LoVo (cell line): ENCODE data around the gene CYP4A22.
A peak's percentile ranks its signal among the peaks of the same experiment; 100 is the strongest.
"Not testable (repeated sequence)": the region's sequence is repeated elsewhere in the genome, so short reads cannot be mapped to it uniquely, and the experiment has no call there.

Experiments
- DNase-seq: peaks from one replicate; pipeline ENCODE4 v3.0.0-alpha.2; 2016; ENCODE audit warnings: low spot score

Gene CYP4A22, protein sequence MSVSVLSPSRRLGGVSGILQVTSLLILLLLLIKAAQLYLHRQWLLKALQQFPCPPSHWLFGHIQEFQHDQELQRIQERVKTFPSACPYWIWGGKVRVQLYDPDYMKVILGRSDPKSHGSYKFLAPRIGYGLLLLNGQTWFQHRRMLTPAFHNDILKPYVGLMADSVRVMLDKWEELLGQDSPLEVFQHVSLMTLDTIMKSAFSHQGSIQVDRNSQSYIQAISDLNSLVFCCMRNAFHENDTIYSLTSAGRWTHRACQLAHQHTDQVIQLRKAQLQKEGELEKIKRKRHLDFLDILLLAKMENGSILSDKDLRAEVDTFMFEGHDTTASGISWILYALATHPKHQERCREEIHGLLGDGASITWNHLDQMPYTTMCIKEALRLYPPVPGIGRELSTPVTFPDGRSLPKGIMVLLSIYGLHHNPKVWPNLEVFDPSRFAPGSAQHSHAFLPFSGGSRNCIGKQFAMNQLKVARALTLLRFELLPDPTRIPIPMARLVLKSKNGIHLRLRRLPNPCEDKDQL

DNA sequence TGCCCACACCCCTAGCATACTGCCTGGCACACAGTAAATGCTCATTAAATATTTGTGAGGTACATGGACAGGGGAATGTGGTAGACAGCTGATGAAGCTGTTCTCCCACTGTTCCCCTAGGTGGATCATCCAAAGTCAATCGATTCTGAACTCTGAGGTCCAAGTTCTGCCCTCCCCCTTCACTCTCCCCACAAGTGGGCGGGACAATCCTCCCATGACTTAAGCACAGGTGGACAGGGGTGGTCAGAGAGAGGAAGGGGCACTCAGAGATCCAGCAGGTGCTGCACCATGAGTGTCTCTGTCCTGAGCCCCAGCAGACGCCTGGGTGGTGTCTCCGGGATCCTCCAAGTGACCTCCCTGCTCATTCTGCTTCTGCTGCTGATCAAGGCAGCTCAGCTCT lies at the start of gene CYP4A22:
CYP4A22 (plus strand) TSS at position 244 of the 400 bp plus-strand sequence; CDS start at position 289, 45 bp downstream.
- DNase-seq, result no peak

DNA sequence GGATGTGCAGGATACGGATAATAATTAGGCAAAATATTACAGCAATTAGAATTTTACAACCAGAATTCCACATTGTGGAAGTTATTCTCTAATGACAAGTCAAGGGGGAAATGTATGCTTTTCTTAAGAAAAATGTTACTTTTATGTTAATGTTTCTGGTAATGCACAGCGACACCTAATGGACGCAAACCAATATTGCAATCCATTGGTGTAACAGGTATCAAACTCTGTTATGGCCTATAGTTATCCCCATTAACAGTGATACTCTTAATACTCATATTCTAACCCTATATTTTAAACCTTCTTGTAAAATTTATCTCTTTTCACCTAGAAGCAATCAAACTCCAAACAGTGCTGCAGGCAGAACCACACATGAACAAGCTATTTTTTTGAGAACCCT lies 47.9 kb upstream of the CYP4A22 start:
- peak; percentile 40 for DNase-seq

DNA sequence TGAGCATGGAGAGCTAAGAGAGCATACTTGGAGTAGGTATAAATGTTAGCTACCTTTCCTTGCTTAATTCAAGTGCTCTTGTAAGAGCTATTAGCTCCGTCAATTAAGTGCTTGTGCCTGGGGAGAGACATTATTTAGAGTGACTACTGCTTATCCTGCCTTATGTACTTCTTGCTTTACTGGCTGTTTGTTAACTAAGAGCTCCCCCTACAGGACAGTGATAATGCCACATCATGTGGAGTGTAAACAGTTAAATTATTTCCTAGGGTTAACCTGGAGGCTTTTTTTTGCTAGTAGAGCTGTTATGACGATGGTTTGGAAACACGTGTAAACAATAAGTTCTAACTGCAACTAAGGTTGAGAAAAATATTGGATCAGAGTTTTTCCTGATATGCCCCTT lies 45.8 kb upstream of the CYP4A22 start:
- not testable (repeated sequence) for DNase-seq

DNA sequence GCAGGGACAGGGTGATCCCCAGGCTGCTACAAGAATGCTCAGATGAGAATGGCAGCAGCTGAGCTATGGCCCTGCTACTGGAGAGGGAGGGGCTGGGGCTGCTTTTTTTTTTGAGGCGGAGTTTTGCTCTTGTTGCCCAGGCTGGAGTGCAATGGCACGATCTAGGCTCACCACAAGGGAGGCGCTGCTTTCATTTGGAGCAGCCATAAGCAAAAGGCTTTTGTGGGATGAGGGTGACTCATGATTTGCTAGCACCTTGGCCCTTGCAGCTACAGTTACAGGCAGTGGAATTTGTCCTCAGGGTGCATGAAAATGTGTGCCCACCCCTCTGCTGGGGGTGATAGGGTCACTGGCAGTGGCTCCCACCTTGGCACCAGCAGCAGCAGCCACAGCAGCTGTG lies 32.4 kb upstream of the CYP4A22 start:
- DNase-seq, result no peak

DNA sequence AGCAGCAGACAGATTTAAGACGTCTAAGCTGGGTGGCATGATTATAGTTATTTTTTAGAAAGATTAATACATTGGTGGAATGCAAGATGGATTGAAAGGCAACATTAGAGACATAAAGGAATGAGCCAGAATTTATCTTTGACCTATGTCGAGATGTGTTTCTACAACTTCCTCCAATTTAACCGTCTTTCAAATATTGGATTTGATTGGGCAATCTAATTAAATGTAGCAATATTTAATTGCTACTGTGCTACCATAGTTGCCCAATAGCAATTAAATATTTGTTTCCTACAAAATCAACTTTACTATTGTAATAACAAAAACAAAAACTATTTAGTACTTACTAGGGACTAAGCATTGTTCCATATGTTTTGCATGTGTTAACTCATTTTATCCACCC lies 30.4 kb upstream of the CYP4A22 start:
- no peak for DNase-seq

DNA sequence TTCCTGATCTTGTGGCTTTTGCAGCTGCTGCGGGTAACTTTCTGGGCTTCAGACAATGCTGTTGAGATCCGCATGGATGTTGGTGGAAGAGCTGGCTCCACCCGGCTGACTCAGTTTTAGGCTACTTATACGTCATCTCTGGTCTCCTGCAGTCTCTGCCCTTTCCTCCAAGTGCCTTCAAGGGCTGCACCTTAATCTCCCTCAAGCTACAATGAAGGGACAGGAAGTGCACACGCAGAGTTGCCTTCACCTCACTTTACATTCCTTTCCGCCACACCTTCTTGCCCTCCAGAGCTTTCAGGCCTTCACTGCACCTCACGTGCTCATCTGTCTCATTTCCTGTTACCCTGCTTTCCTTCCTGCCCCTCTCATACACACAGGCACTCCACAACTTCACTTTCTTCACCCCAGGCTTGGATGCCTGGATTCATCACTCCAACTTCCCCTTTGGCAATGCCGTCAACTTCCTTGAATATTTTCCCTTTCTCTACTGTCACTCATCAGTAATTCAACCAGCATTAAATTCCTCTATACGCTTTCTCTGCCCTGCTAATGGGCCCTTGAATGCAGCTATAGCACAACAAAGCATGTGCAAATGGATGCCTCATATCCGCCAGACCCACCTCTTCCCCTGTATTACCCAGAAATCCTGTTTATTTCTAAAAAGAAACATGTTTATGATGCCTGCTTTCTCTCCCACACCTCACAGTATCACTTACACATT lies 29.2 kb upstream of the CYP4A22 start:
- DNase-seq, result peak; percentile 48

DNA sequence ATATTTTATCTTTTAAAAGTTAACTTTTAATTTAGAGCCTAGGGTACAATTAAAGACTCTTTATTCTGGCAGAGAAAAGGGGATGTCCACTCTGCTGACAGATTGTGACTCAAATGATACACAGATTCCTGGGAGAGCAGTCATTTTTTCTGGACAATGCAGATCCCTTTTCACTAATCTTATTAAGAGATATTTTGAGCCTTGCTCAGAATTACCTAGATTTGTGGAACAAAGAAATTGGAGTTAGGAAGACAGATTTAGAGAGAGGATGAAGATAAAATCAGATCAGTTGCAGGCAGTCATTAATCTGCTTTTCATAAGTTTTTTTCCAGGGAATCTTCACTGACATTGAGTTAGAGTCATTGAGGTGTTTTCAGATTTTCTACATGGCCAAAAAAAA lies 27.8 kb upstream of the CYP4A22 start:
- DNase-seq, result not testable (repeated sequence)

DNA sequence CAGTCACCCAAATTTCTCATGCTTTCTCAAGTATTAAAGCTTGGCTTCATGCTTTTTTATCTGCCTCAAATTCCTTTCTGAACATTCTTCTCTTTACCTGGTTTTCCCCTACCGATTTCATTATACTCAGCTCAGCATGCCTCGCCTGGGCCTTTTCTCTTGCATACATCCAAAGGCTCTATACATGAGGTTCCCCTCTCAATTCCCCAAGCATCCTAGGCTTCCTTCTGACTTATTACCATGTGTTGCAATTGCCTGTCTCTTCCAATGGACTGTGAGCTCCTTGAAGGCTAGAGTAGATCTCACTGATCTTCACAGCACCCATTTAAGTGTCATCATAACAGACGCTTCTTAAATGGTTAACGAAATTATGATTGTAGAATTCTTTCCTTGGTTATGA lies 24.1 kb upstream of the CYP4A22 start:
- DNase-seq, result no peak

DNA sequence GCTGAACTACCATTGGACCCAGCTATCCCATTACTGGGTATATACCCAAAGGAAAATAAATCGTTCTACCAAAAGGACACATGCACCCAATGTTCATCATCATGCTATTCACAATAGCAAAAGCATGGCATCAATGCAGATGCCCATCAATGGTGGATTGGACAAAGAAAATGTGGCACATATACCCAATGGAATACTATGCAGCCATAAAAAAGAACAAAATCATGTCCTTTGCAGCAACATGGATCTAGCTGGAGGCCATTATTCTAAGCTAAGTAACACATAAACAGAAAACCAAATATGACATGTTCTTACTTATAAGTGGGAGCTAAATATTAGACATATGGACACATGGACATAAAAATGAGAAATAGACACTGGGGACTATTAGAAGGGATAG lies 16.2 kb upstream of the CYP4A22 start:
- not testable (repeated sequence) for DNase-seq

DNA sequence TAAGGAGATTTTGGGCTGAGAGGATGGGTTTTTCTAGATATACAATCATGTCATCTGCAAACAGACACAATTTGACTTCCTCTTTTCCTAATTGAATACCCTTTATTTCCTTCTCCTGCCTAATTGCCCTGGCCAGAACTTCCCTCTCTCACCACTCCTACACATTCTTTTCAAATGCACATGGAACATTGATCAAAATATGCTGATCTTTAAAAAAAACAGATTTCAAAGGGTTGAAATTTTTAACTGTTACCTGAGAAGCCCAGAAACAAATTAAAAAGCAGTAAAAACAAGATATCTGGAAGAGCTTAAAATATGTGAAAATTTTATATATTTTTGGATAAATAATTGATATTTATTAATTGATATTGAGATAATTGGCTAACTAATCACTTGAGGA lies 12.4 kb upstream of the CYP4A22 start:
- not testable (repeated sequence) for DNase-seq

DNA sequence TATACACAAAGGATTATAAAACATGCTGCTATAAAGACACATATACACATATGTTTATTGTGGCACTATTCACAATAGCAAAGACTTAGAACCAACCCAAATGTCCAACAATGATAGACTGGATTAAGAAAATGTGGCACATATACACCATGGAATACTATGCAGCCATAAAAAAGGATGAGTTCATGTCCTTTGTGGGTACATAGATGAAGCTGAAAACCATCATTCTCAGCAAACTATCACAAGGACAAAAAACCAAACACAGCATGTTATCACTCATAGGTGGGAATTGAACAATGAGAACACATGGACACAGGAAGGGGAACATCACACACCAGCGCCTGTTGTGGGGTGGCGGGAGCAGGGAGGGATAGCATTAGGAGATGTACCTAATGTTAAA lies 10.2 kb upstream of the CYP4A22 start:
- DNase-seq, result not testable (repeated sequence)

DNA sequence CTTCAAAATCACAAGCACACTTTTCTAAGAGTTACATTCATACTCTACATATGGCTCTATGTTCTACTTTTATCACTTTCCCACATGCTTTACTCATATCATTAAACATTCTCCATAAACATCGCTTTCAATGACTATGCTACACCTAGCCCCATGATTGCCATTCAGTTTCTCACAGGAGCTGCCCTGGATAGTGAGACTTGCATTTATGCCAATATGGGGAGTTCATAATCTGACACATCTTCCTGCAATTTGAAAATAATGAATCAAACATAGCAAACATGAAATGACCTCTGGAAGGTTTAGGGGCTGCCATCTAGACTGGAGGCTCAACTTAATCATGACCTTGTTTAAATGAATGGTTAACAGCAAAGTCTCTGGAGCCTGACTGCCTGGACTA lies 9.0 kb upstream of the CYP4A22 start:
- DNase-seq, result no peak

DNA sequence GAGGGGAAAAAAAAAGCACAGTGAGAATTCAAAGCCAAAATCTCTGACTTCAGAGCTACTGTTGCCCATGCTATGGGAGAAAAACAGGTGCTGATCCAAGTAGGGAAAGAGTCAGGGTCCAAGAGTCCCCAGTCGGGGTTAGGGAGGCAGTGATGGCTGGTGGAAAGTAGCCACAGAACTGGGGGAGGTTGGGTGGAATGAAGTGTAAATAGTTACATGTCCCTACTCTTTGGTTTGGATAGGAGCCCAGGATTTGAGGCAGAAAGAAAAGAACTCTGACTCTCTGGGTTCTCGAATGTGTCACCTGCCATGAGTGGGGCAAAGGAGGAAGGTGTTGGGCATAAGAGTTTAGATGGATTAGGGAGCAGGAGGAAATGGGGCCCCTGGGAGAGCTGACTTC lies 8.4 kb upstream of the CYP4A22 start:
- DNase-seq, result not testable (repeated sequence)

DNA sequence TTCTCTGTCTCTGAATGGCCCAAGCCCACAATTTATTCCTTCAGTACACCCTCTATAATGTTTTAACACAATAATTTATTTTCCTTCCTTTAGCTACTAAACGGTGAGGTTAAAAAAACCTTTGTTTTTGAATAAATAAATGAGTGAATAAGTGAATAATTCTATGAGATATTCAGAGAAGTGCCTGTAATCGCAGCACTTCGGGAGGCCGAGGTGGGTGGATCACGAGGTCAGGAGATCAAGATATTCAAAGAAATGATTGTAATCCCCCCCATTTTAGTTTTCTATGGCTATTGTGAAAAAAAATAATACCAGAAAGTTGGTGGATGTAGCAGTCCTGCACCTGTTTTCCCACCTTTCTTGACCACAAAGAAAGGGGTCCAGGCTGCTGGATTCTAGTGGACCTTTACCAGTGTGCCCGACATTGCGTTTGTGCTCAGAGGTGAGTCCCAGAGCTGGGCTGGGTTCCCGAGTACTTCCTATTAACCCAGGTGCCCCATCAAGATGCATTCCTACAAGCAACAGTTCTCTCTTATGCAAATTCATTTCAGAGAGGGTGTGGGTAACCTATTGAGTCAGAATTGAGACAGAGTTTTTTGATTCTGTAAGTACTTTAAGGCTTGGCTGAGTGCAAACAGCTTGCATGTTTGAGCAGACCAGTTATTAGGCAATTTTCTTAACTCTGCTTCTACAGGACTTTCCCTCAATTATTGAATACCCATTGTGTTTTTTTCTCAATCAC lies 7.6 kb upstream of the CYP4A22 start:
- DNase-seq, result not testable (repeated sequence)

DNA sequence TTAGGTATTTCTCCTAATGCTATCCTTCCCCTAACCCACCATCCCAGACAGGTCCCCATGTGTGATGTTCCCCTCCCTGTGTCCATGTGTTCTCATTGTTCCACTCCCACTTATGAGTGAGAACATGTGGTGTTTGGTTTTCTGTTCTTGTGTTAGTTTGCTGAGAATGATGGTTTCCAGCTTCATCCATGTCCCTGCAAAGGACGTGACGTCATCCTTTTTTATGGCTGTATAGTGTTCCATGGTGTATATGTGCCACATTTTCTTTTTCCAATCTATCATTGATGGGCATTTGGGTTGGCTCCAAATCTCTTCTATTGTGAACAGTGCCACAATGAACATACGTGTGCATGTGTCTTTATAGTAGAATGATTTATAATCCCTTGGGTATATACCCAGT lies 4.6 kb upstream of the CYP4A22 start:
- DNase-seq, result not testable (repeated sequence)

DNA sequence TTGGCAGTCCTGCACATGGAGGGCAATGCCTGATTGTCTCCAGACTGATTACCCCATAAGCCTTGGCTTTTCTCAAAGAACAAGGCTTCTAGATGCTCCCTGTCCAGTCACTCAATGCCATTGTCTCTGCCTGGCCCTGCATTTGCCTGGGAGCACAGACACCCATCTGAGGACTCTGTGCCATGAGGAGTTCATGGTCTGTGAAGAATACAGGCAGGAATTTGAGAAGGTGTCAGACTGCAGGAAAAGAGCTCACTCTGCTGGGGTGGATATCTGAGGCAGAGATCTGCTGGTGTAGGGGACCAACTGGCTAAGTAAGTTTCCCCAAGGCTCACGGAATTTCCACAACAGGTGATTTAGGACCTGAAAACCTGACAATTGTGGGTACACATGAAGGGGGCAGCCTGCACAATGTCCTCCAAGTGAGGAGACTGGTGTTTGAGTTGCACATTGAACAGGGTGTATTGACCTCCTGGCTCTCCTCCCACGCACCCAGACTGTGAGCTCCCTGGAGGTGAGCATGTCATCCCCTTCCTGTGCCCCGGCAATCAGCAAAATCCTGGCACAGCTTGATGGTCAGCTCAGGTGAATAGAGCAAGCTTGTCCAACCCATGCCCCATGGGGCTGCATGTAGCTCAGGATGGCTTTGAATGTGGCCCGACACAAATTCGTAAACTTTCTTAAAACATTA lies 829 bp downstream of the CYP4A22 start:
- DNase-seq, result no peak

DNA sequence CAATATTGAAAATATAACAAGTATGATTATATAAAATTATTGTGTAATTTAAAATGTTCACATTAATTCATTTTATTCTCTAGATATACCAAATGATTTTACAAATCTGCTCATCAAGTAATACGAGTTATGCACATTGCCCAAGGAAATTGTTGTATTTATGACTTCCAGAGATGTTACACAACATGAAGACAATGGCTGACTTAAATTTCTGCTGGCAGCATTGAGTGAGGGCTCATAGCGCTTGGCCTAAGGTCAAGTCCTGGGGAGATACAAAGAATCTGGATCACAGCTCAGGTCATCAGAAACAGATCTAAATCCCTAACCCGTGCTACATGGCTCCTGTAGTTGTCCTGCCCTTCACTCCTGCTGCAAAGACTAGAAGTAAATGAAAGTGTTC lies 3.1 kb downstream of the CYP4A22 start:
- not testable (repeated sequence) for DNase-seq

DNA sequence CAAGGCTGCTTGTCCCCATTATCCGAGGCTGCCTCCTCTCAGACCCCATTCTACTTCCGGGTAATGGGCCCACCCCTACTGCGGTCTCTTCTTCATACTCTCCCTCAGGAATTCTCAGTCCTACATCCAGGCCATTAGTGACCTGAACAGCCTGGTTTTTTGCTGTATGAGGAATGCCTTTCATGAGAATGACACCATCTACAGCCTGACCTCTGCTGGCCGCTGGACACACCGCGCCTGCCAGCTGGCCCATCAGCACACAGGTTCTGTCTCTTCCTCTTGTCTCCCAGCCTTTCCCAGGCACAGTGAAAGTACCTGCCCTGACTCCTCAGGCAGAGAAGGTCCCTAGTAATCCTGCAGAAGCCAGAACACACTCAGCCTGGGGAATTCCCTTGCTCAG lies 6.4 kb downstream of the CYP4A22 start:
- DNase-seq, result not testable (repeated sequence)

DNA sequence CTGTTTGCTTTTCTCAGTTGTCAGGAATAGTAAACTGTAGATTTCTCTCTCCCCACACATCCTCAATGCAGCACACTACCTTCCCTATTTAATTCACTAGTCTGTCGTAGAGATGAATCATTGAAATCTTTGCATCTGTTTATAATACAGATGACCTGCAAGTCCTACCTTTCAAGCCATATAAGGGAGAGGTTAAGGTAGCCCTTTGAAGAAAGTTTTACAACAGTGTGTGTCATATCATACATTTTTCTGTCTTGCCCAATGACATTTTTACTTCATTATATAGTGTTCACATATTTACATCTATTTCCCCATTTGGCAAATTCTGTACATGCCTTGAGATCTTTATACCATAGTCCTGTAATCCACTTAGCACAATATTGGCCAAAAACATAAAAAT lies 9.3 kb downstream of the CYP4A22 start:
- DNase-seq, result not testable (repeated sequence)

DNA sequence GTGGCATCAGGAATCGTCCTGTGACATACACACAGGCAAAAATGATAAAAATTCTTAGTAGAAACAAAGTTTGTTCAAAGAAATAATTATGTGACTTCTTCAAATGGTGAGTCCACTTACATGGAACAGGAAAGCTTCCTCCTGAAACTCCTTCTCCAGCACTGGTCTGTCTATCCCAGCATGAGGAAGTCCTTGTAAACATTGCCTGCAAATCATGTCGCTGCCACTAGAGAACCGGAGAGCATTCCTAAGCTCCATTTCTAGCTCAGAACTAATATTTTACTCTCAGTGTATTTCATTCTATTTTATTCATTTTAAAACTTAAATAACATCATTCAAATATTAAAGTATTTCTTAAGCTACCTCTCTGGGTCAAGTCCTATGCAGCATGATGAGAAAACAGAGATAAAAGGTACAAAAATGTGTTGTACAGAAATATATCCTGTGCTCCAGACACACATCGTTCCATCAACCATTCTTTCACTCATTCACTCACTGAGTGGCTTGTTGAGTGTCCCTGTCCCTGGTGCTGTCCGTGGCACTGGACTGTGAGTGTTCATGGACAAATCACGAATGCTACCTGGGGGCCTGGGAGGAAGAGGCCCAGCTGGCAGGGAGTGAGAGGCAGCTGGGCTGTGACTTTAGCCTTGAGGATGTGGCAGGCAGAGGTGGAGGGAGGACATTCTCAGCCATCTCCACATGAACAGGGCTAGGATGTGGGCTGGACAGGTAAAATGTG lies 10.0 kb downstream of the CYP4A22 start:
- no peak for DNase-seq

DNA sequence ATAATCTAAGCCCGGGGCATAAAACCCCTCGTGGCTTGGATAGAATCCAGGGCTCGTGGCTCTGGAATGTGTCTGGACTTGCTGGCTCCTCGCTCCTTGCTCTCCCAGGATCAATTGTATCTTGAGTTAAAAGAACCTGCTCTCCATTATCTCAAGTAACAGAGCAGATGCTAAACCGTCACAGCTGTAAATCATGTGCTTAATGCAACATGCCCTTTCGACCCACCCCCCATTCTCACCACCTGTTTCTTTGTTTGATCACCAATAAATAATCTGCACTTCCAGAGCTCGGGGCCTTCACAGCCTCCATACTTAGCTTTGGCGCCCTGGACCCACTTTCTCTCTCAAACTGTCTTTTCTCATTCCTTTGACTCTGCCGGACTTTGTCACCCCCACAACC lies 11.9 kb downstream of the CYP4A22 start:
- not testable (repeated sequence) for DNase-seq
